Fibroblast of mammary gland (primary cell): Measurements from ENCODE around the gene NIN.
A peak's percentile ranks its signal among the peaks of the same experiment; 100 is the strongest.
"Not testable (repeated sequence)": the region's sequence is repeated elsewhere in the genome, so short reads cannot be mapped to it uniquely, and the experiment has no call there.

Experiments used
- DNase-seq: peaks from one replicate; pipeline ENCODE4 v3.0.0-alpha.2; 2010; ENCODE audit warnings: low read depth
- H3K4me3 ChIP-seq: 2 replicates; pipeline ENCODE4 v1.5.1; 2011; ENCODE audit warnings: low read depth, mild to moderate bottlenecking, low read length, moderate library complexity; ENCODE audit not compliant: control insufficient read depth
- TF ChIP-seq, protein P1 (sequence below): conservative IDR thresholded peaks from 2 replicates; pipeline ENCODE4 v1.5.1; 2011; ENCODE audit warnings: low read depth, low read length, inconsistent platforms; ENCODE audit not compliant: control insufficient read depth, insufficient read depth

Gene NIN

GRCh38 chr14:50820786-50821509 lies 10.0 kb downstream of the NIN start:
- no peak for DNase-seq
- no peak overlapping the region for H3K4me3 ChIP-seq
- TF ChIP-seq, protein P1, sequence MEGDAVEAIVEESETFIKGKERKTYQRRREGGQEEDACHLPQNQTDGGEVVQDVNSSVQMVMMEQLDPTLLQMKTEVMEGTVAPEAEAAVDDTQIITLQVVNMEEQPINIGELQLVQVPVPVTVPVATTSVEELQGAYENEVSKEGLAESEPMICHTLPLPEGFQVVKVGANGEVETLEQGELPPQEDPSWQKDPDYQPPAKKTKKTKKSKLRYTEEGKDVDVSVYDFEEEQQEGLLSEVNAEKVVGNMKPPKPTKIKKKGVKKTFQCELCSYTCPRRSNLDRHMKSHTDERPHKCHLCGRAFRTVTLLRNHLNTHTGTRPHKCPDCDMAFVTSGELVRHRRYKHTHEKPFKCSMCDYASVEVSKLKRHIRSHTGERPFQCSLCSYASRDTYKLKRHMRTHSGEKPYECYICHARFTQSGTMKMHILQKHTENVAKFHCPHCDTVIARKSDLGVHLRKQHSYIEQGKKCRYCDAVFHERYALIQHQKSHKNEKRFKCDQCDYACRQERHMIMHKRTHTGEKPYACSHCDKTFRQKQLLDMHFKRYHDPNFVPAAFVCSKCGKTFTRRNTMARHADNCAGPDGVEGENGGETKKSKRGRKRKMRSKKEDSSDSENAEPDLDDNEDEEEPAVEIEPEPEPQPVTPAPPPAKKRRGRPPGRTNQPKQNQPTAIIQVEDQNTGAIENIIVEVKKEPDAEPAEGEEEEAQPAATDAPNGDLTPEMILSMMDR: no peak

DNA sequence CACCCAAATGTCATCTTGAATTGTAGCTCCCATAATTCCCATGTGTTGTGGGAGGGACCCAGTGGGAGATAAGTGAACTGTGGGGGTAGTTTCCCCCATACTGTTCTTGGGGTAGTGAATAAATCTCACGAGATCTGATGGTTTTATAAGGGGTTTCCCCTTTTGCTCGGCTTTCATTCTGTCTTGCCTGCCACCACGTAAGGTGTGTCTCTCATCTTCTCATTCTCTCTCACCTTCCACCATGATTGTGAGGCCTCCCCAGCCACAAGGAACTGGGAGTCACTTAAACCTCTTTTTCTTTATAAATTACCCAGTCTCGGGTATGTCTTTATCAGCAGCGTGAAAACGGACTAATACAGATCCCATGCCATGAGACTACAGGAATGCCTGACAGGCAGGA lies 11.7 kb downstream of the NIN start:
- DNase-seq, H3K4me3 ChIP-seq: not testable (repeated sequence)

GRCh38 chr14:50816395-50817047 lies 14.4 kb downstream of the NIN start:
- peak; percentile 68 for DNase-seq
- no peak overlapping the region for H3K4me3 ChIP-seq
- TF ChIP-seq, protein P1: no peak

GRCh38 chr14:50815526-50815925 lies 15.4 kb downstream of the NIN start:
- not testable (repeated sequence) for H3K4me3 ChIP-seq, DNase-seq

DNA sequence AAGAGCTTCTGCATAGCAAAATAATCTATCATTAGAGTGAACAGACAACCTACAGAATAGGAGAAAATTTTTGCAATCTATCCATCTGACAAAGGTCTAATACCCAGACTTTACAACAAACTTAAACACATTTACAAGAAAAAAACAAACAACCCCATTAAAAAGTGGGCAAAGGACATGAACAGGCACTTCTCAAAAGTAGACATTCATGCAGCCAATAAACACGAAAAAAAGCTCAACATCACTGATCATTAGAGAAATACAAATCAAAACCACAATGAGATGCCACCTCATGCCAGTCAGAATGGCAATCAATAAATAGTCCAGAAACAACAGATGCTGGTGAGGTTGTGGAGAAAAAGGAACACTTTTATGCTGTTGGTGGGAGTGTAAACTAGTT lies 15.9 kb downstream of the NIN start:
- not testable (repeated sequence) for DNase-seq, H3K4me3 ChIP-seq

DNA sequence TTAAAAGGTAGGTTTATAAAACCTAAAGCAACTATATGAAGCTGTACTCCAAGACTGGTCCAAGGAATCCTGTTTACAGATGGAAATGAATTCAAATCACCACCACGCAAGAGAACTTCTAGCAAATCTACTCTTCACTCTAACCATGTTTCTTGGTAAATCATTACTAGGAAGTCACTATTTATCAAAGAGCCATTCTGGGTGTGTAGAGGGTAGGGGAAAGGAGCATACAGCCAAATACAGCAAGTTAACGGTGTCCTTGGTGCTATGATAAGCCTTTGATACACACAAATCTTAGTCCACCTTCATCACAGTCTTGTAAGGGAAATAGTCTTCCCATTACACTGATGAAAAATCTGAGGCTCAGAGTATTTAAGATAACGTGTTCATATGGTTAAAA lies 16.8 kb downstream of the NIN start:
- TF ChIP-seq, protein P1: no peak
- no peak overlapping the region for H3K4me3 ChIP-seq
- DNase-seq: no peak

- H3K4me3 ChIP-seq: no peak overlapping the region
- TF ChIP-seq, protein P1: no peak
- no peak for DNase-seq
Measured at GRCh38 chr14:50813544-50813863, 17.5 kb downstream of the NIN start.

DNA sequence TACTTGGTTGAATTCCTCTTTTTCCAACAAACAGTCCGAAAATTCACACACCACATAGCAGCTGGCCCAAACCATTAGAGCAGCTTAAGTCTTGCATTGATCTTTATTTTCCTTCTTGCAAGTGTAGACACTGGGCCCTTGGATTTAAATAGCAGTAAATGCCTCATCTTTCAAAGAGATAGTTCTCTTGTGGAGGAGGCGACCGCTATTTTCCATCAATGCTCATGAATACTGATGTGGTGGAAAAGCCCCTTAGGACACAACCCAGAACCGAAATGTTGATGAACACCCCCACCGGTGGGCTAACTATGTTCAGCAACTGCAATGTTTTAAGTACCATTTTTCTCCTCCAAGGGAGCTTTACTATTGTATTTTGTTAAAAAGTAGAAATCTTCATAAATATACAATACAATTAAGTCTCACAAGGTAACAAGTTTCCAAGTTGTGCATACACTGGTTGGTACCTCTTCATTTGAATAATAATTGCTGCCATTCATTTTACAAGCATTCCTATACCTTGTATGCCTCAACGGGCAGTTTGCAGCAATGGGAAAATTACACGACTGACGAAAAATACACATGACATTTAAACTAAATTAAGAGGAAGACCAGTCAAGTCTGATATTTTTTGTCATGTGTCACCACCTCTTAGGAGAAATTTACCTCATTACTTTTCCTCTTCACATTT lies 18.0 kb downstream of the NIN start:
- TF ChIP-seq, protein P1: no peak
- no peak for DNase-seq
- H3K4me3 ChIP-seq: no peak overlapping the region
